ENCODE measurements around the gene ABHD16B. TPM values are rescaled to one million over a fixed set of nuclear protein-coding genes. Genes with fewer than 3 reads are reported as not detected.

Gene ABHD16B
- polyA plus RNA-seq, 4 donors = 0.34 to 0.67 TPM; not detected in 2

DNA sequence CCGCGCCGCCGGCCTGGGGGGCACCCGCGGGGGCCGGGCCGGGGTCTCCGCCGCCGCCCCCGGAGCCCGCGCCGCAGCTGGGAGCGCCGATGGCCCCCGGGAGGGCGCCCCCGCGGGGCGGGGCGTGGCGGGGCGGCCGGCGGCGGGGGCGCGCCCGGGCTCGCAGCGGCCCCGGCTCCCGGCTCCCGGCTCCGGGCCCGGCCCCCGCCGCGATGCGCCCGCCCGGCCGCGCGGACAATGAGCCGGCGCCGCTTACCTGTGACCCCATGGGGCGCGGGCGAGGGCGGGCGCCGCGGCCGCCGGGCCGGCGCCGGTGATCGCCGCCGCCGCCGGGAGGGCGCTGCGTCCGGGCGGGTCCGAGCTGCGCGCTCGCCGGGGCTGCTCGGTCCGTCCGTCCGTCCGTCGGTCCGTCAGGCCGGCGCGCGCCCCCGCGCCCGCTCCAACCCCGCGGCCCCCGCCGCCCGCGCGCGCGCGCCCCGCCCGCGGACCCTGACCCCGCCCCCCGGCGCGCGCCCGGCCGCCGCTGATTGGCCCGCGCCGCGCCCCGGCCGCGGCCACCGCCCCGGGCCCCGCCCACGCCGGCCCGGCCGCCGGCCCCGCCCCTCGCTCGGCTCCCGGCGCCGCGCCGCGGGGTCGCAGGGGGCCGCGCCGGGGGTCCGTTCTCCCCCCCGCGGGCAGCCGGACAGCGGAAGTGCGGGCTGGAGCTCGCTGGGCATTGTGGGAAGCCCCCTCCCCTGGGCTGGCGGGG is 30.3 kb upstream of the ABHD16B start, which contains the start of gene ZBTB46:
TSS of gene ZBTB46 (minus strand) at position 424 of the 748 bp plus-strand sequence. CDS start 40,507 bp downstream, outside the sequence.
- peak within 1 kb of the TSS in 2 of 3 donors; percentile 17 to 62 for H3K27ac ChIP-seq (ENCODE audit: low read depth in 1 of 3, low read length in 2 of 3)
- H3K4me3 ChIP-seq (ENCODE audit: low read depth in 1 of 3, low read length in 3 of 3) = peak within 1 kb of the TSS; percentile 41 to 70 (median 48)
- no peaks in the 10 kb centered on the region for H3K36me3 ChIP-seq (ENCODE audit: control insufficient read depth in 3 of 3, insufficient read depth in 2 of 3, low read depth in 1 of 3, low read length in 3 of 3)
- no peaks in the 10 kb centered on the region for H3K9me3 ChIP-seq (ENCODE audit: control insufficient read depth in 2 of 2, insufficient read depth in 1 of 2, low read depth in 1 of 2, low read length in 1 of 2)
- FAIRE-seq (no peak), DNase-seq (peak; percentile 36 to 53)
- peaks cover 0 to 27% (median 0%) of the 10 kb centered on the region in 3 donors for H3K4me1 ChIP-seq (ENCODE audit: control insufficient read depth in 3 of 3, insufficient read depth in 2 of 3, low read depth in 1 of 3, low read length in 2 of 3)
- 0 to 1% (median 1%) methylated on average over 8 to 147 of the region's 147 CpGs for WGBS, 3 donors
- peaks cover 0 to 58% (median 4%) of the 10 kb centered on the region in 3 donors for H3K27me3 ChIP-seq (ENCODE audit: control insufficient read depth in 3 of 3, insufficient read depth in 3 of 3, low read length in 3 of 3)

- Histone ChIP-seq H3K4me1 (ENCODE audit: control insufficient read depth in 3 of 3, insufficient read depth in 2 of 3, low read depth in 1 of 3, low read length in 2 of 3) (peaks cover 0 to 27% (median 0%) of the 10 kb centered on the region in 3 donors), H3K36me3 (ENCODE audit: control insufficient read depth in 3 of 3, insufficient read depth in 2 of 3, low read depth in 1 of 3, low read length in 3 of 3) (no peaks in the 10 kb centered on the region), H3K27me3 (ENCODE audit: control insufficient read depth in 3 of 3, insufficient read depth in 3 of 3, low read length in 3 of 3) (peaks cover 0 to 56% (median 4%) of the 10 kb centered on the region in 3 donors), H3K4me3 (ENCODE audit: low read depth in 1 of 3, low read length in 3 of 3) (peak overlapping the region in 2 of 3 donors; percentile 48 to 70), H3K27ac (ENCODE audit: low read depth in 1 of 3, low read length in 2 of 3) (peak overlapping the region in 1 of 3 donors; percentile 55), H3K9me3 (ENCODE audit: control insufficient read depth in 2 of 2, insufficient read depth in 1 of 2, low read depth in 1 of 2, low read length in 1 of 2) (no peaks in the 10 kb centered on the region)
- WGBS, 3 donors = 0 to 1% (median 1%) methylated on average over 23 to 55 of the region's 55 CpGs
- FAIRE-seq (no peak), DNase-seq (no peak)
Observed at GRCh38 chr20:63831646-63831992, 29.7 kb upstream of the ABHD16B start.

DNA sequence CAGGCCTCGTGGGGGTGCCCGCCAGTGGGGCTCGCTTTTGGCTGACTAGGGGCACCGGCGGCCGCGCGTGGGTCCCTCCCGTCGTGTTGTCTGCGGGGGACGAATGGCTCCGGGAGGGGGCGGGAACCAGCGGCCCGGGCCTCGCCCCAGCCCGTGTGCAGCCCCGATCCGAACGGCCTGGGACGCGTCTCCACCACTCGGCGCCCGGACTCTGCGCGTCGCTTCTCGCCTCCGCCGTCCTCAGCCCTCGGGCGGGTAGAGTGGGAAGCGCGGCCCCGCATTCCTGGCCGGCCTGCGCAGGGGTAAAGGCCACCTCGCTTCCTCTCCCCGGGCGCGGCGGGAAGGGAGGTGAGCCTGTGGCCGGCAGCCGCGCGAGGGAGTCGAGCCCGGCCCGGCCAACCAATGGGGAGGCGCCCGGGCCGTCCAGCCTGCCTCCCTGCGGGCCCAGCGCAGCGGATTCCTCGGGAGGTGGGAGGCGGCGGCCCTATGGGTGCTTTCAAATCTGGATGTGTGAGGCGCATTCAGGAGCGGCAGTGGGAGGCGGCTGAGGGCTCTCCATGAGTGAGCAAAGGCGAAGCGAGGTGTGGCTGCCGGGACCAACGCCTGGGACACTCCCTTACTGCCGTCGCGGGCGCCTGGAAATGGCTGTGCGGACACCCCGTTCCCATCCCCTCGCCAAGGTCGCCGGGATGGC is 29.2 kb upstream of the ABHD16B start:
- Histone ChIP-seq H3K27me3 (ENCODE audit: control insufficient read depth in 3 of 3, insufficient read depth in 3 of 3, low read length in 3 of 3) (peaks cover 0 to 51% (median 4%) of the 10 kb centered on the region in 3 donors), H3K36me3 (ENCODE audit: control insufficient read depth in 3 of 3, insufficient read depth in 2 of 3, low read depth in 1 of 3, low read length in 3 of 3) (no peaks in the 10 kb centered on the region), H3K4me3 (ENCODE audit: low read depth in 1 of 3, low read length in 3 of 3) (peak overlapping the region in 2 of 3 donors; percentile 1 to 70), H3K4me1 (ENCODE audit: control insufficient read depth in 3 of 3, insufficient read depth in 2 of 3, low read depth in 1 of 3, low read length in 2 of 3) (peaks cover 0 to 27% (median 0%) of the 10 kb centered on the region in 3 donors), H3K9me3 (ENCODE audit: control insufficient read depth in 2 of 2, insufficient read depth in 1 of 2, low read depth in 1 of 2, low read length in 1 of 2) (no peaks in the 10 kb centered on the region), H3K27ac (ENCODE audit: low read depth in 1 of 3, low read length in 2 of 3) (peak overlapping the region in 1 of 3 donors; percentile 55)
- FAIRE-seq (no peak), DNase-seq (peak; percentile 67 to 70)
- 5 to 14% (median 13%) methylated on average over 32 to 76 of the region's 76 CpGs for WGBS, 3 donors

DNA sequence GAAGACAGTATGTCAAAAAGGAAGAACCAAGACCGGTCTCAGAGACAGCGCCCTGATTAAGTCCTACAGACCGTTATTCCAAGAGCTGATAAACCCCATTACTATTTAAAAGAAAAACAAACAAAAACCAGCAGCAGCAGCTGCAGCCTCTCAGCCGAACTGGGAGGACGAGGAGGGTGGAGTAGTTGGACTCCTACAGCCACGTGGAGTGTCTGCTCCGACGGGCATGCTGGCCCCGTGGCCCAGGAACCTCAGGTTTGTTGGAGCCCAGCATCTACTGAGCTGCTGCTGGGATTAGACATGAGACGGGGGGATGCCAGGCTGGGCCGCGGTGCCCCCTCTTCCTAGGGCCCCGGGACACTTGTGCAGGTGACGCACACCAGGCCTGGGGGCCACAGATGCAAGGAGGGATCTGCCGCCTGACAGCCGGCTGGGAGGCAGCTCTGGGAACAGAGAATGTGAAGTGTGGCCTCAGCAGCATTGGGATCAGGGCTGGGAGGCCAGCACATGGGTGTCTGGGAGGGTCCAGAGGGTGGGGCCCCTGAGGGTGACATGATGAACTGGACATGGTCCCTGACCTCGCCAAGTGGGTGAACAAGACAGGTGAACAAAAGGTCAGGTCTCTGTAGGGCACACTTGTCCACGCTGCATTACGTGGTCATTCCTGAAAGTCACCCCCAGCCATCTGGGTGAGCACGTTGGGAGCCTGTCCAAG is 27.4 kb upstream of the ABHD16B start:
- no peaks in the 10 kb centered on the region for H3K9me3 ChIP-seq (ENCODE audit: control insufficient read depth in 2 of 2, insufficient read depth in 1 of 2, low read depth in 1 of 2, low read length in 1 of 2)
- WGBS, 3 donors = 46 to 66% (median 62%) methylated on average over 20 of the region's 20 CpGs
- peaks cover 0 to 38% (median 4%) of the 10 kb centered on the region in 3 donors for H3K27me3 ChIP-seq (ENCODE audit: control insufficient read depth in 3 of 3, insufficient read depth in 3 of 3, low read length in 3 of 3)
- DNase-seq (no peak), FAIRE-seq (no peak)
- H3K4me3 ChIP-seq (ENCODE audit: low read depth in 1 of 3, low read length in 3 of 3) = no peak overlapping the region
- peaks cover 0 to 27% (median 0%) of the 10 kb centered on the region in 3 donors for H3K4me1 ChIP-seq (ENCODE audit: control insufficient read depth in 3 of 3, insufficient read depth in 2 of 3, low read depth in 1 of 3, low read length in 2 of 3)
- H3K27ac ChIP-seq (ENCODE audit: low read depth in 1 of 3, low read length in 2 of 3) = peak overlapping the region in 1 of 3 donors; percentile 27
- H3K36me3 ChIP-seq (ENCODE audit: control insufficient read depth in 3 of 3, insufficient read depth in 2 of 3, low read depth in 1 of 3, low read length in 3 of 3) = no peaks in the 10 kb centered on the region

- Histone ChIP-seq H3K9me3 (ENCODE audit: control insufficient read depth in 2 of 2, insufficient read depth in 1 of 2, low read depth in 1 of 2, low read length in 1 of 2) (no peaks in the 10 kb centered on the region), H3K36me3 (ENCODE audit: control insufficient read depth in 3 of 3, insufficient read depth in 2 of 3, low read depth in 1 of 3, low read length in 3 of 3) (no peaks in the 10 kb centered on the region), H3K27me3 (ENCODE audit: control insufficient read depth in 3 of 3, insufficient read depth in 3 of 3, low read length in 3 of 3) (peaks cover 0 to 33% (median 4%) of the 10 kb centered on the region in 3 donors), H3K27ac (ENCODE audit: low read depth in 1 of 3, low read length in 2 of 3) (no peak overlapping the region), H3K4me1 (ENCODE audit: control insufficient read depth in 3 of 3, insufficient read depth in 2 of 3, low read depth in 1 of 3, low read length in 2 of 3) (peaks cover 0 to 25% (median 0%) of the 10 kb centered on the region in 3 donors), H3K4me3 (ENCODE audit: low read depth in 1 of 3, low read length in 3 of 3) (no peak overlapping the region)
- 74 to 84% (median 83%) methylated on average over 8 to 9 of the region's 9 CpGs for WGBS, 3 donors
- FAIRE-seq = no peak
- no peak for DNase-seq
Observed at GRCh38 chr20:63834491-63834880, 26.8 kb upstream of the ABHD16B start.

- Histone ChIP-seq H3K4me1 (ENCODE audit: control insufficient read depth in 3 of 3, insufficient read depth in 2 of 3, low read depth in 1 of 3, low read length in 2 of 3) (peaks cover 0 to 25% (median 0%) of the 10 kb centered on the region in 3 donors), H3K27ac (ENCODE audit: low read depth in 1 of 3, low read length in 2 of 3) (peak overlapping the region in 1 of 3 donors; percentile 29), H3K27me3 (ENCODE audit: control insufficient read depth in 3 of 3, insufficient read depth in 3 of 3, low read length in 3 of 3) (peaks cover 0 to 26% (median 4%) of the 10 kb centered on the region in 3 donors), H3K36me3 (ENCODE audit: control insufficient read depth in 3 of 3, insufficient read depth in 2 of 3, low read depth in 1 of 3, low read length in 3 of 3) (no peaks in the 10 kb centered on the region), H3K4me3 (ENCODE audit: low read depth in 1 of 3, low read length in 3 of 3) (no peak overlapping the region), H3K9me3 (ENCODE audit: control insufficient read depth in 2 of 2, insufficient read depth in 1 of 2, low read depth in 1 of 2, low read length in 1 of 2) (no peaks in the 10 kb centered on the region)
- no peak for FAIRE-seq
- WGBS, 3 donors = 26 to 40% (median 39%) methylated on average over 13 to 21 of the region's 21 CpGs
- DNase-seq = peak; percentile 48 to 69
Observed at GRCh38 chr20:63835021-63835858, 26.1 kb upstream of the ABHD16B start.

DNA sequence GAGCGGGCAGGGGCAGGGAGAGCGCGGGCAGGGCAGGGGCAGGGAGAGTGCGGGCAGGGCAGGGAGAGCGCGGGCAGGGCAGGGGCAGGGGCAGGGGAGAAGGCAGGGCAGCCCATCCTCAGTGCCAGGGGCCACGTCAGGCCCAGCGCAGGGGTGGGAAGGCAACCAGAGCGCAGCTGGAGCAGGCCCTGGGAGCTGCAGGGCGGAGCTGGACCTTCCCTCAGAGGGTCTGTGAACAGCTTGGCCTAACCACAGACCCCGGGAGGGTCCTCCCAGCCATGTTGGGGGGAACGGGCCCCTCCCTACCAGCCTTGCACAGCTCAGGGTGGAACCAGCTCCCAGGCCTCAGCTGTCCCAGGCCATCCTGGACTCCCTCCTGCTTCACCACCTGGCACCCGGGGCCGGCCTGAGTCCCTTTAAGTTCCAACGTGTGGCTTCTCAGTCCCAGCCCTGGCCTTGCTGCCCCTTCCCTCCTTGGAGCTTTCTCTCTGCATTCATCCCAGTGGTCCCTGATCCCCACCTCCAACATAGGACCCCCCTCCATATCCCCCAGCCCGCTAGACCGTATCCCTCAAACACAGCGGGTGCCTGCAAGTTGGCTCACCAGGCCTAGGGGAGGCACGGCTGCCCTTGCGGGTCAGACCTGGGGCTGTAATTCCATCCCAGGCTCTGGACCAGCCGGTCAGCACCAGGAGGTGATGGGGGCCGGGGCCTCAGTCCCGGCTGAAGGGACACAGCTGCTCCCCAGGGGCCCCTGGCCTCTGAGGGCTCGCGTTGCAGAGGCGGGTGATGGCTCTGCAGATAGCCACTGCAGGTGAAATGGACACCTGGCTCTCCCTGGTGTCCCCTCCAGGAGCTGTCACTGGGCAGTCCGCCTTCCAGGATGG is 24.6 kb upstream of the ABHD16B start:
- Histone ChIP-seq H3K36me3 (ENCODE audit: control insufficient read depth in 3 of 3, insufficient read depth in 2 of 3, low read depth in 1 of 3, low read length in 3 of 3) (no peaks in the 10 kb centered on the region), H3K27ac (ENCODE audit: low read depth in 1 of 3, low read length in 2 of 3) (no peak overlapping the region), H3K27me3 (ENCODE audit: control insufficient read depth in 3 of 3, insufficient read depth in 3 of 3, low read length in 3 of 3) (peaks cover 0 to 29% (median 4%) of the 10 kb centered on the region in 3 donors), H3K4me1 (ENCODE audit: control insufficient read depth in 3 of 3, insufficient read depth in 2 of 3, low read depth in 1 of 3, low read length in 2 of 3) (peaks cover 0 to 25% (median 0%) of the 10 kb centered on the region in 3 donors), H3K4me3 (ENCODE audit: low read depth in 1 of 3, low read length in 3 of 3) (no peak overlapping the region), H3K9me3 (ENCODE audit: control insufficient read depth in 2 of 2, insufficient read depth in 1 of 2, low read depth in 1 of 2, low read length in 1 of 2) (no peaks in the 10 kb centered on the region)
- FAIRE-seq (no peak), DNase-seq (no peak)
- 55 to 76% (median 65%) methylated on average over 21 to 27 of the region's 27 CpGs for WGBS, 3 donors

Data from small intestine (tissue), 7 donors.